Loucy (cell line): Measurements from ENCODE around the gene BDP1.

ENCODE experiments used
- EZH2phosphoT487 ChIP-seq: fragments of 200-600 bp; IDR thresholded peaks from 2 replicates; pipeline ENCODE4 v1.6.1; 2018; ENCODE audit warnings: antibody characterized with exemption, mild to moderate bottlenecking, moderate library complexity, borderline replicate concordance
- TF ChIP-seq, protein P1 (sequence below): fragments of 200-600 bp; sonication (generic); conservative IDR thresholded peaks from 2 replicates; pipeline ENCODE4 v1.5.1; 2014; ENCODE audit warnings: mild to moderate bottlenecking, antibody characterized with exemption, low read length

DNA sequence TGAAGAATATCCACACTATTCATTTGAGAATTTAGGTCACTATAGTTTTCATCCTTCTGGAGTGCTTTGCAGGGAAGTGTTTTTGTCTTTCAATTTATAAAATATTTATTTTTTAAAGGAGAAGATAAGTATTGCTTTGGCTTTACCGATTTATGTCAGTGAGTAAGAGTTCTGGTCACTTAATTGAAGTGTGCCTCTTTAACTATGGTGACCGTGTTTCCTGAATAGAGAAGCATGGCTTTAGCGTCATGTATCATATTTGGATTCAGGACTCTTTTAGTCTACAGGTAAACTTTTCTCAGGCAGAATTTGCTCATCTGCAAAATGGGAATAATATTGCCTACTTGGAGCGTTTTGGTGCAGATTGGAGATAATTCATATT is 902 bp downstream of the BDP1 start:
- TF ChIP-seq, protein P1, sequence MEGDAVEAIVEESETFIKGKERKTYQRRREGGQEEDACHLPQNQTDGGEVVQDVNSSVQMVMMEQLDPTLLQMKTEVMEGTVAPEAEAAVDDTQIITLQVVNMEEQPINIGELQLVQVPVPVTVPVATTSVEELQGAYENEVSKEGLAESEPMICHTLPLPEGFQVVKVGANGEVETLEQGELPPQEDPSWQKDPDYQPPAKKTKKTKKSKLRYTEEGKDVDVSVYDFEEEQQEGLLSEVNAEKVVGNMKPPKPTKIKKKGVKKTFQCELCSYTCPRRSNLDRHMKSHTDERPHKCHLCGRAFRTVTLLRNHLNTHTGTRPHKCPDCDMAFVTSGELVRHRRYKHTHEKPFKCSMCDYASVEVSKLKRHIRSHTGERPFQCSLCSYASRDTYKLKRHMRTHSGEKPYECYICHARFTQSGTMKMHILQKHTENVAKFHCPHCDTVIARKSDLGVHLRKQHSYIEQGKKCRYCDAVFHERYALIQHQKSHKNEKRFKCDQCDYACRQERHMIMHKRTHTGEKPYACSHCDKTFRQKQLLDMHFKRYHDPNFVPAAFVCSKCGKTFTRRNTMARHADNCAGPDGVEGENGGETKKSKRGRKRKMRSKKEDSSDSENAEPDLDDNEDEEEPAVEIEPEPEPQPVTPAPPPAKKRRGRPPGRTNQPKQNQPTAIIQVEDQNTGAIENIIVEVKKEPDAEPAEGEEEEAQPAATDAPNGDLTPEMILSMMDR = no peak
- no peak for TF ChIP-seq EZH2phosphoT487
